OCI-M2 (cell line): ENCODE data around the gene IFRD2.
A peak's percentile ranks its signal among the peaks of the same experiment; 100 is the strongest.
"Not testable (repeated sequence)": the region's sequence is repeated elsewhere in the genome, so short reads cannot be mapped to it uniquely, and the experiment has no call there.

Experiments
- DNase-seq: peaks from one replicate; lab custom pipeline; 2025; ENCODE audit not compliant: unreplicated experiment; lab: John Stamatoyannopoulos, UW

The IFRD2 gene

GRCh38 chr3:50324351-50325112 lies 32.3 kb upstream of the IFRD2 start:
- DNase-seq, result peak; percentile 47

DNA sequence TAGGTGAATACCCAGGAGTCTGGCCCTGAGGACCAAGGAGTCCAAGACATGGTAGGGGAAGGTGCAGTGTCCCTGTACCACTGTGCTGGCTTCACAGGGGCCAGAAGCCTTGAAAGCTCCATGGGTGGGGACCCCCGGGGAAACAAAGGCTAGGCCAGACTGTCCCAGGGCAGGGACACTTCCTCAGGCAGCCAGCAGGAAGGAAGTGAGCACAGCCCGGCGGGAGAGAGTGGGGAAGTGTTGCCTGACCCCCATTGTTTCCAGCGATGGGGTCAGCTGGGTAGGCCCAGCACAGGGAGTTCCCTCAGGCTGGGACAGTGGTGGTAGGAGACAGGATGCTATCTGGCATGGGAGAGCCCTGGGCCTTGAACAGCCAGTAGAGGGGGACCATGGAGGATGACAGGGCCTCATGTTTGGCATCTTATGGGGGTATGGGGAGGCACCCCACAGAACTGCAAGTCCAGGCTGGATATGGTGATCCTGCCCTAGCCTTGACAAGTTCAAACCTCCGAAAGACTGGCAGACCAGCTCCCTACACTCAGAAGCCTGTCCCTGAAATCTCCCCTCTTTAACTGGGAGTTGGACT lies 31.5 kb upstream of the IFRD2 start:
- DNase-seq, result no peak

DNA sequence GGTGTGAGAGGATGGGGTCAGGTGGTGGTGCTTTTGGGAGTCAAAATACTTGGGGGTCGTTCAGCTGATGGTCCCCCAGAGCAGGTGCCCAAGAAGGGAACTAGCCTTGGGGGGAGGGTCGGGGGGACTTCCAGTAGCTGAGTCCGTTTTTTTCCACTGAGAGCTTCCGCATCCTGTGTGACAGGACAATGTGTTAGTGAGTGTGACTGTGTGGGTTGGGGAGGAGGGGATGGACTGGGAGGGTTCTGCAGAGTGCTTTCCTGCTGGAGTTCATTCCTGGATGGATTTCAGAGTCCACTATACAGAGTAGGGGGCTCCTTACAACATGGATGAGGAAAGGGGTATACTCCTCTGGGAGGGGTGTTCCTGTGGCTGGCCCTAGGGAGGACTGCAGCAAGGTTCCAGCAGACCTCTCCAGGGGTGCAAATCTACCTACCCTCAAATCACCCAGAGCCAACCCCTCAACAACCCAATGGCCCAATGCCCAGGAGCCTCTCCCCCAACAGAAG lies 30.9 kb upstream of the IFRD2 start:
- no peak for DNase-seq

- DNase-seq, result no peak
Measured at GRCh38 chr3:50322386-50323091, 30.3 kb upstream of the IFRD2 start, which contains the start of gene HYAL2. Gene HYAL2, minus strand, starts transcription at chr3:50322745. Its CDS starts 2,256 bp downstream, at chr3:50320489.

GRCh38 chr3:50322115-50322385 lies 29.8 kb upstream of the IFRD2 start:
- DNase-seq, result no peak

GRCh38 chr3:50321336-50322114 lies 29.3 kb upstream of the IFRD2 start:
- peak; percentile 61 for DNase-seq

DNA sequence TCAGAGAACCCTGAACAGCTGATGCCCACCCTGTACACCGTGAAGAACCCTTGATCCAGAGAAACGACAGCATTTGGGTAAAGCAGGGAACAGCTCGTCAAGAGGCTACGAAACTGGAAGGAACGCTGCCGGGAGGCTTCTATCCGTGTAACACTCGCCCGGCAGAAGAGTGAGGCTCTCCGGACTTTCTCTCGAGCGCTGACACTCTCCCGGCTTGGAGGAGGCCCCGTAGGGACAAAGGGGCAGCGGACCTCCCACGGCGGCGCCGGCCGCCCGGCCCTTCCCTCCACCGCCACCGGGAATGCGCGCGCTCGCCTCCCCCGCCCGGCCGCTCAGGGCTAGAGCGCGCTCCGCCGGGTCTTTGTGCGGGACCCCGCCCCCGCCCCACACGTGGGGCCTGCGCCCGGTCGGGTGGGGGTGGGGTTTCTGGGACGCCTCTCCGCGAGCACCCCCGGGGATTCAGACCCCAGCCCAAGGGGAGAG lies 28.7 kb upstream of the IFRD2 start:
- DNase-seq, result no peak

- no peak for DNase-seq
Measured at GRCh38 chr3:50319894-50320625, 27.8 kb upstream of the IFRD2 start.

GRCh38 chr3:50319181-50319893 lies 27.1 kb upstream of the IFRD2 start:
- no peak for DNase-seq

- DNase-seq, result no peak
Measured at GRCh38 chr3:50318615-50319014, 26.4 kb upstream of the IFRD2 start.

GRCh38 chr3:50318163-50318562 lies 25.9 kb upstream of the IFRD2 start:
- no peak for DNase-seq

- DNase-seq, result no peak
Measured at GRCh38 chr3:50317300-50317699, 25.1 kb upstream of the IFRD2 start.

DNA sequence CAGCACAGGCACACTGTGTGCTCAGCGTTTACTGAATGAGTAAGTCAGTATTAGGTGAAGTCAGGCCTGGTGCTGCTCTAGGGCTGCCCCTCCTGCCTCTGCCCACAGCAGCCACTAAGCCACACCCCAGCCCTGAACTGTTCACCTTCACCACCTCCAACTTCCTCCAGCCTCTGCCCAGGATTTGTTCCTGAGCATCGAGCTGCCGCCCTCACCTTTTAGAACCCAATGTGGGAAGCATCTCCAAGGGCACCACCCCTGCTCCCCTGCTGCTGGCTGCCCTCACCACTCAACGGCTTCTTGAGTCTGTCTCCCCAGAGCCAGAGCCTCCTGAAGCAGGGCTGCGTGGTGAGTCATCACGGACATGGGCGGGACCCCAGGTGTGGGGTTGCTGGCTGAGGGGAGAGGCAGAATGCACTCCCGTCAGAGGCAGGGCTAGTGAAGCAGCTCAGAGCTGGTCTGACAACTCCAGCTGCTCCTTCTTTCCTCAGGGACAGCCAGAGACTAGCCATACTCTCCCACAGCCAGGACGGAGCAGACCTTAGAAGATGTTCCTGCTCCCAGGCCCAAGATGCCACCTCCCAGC lies 24.5 kb upstream of the IFRD2 start:
- DNase-seq, result no peak

GRCh38 chr3:50314816-50315215 lies 22.6 kb upstream of the IFRD2 start:
- no peak for DNase-seq

GRCh38 chr3:50314342-50314741 lies 22.1 kb upstream of the IFRD2 start:
- DNase-seq, result no peak

GRCh38 chr3:50312041-50312440 lies 19.8 kb upstream of the IFRD2 start:
- DNase-seq, result not testable (repeated sequence)

GRCh38 chr3:50304601-50305000 lies 12.4 kb upstream of the IFRD2 start:
- DNase-seq, result no peak

- no peak for DNase-seq
Measured at GRCh38 chr3:50303013-50303815, 11.0 kb upstream of the IFRD2 start, which contains the start of gene HYAL1. Gene HYAL1, minus strand, starts transcription at chr3:50303574. Its CDS starts 618 bp downstream, at chr3:50302956.
